PC-3 (cell line): Measurements from ENCODE around the gene SUGP1. TPM values are rescaled to one million over a fixed set of nuclear protein-coding genes. Genes with fewer than 3 reads are reported as not detected.

Experiments
- ATAC-seq: fragments of 200-7000 bp; cut with Tn5 transposase; 2 replicates; pipeline ENCODE4 v1.9.1; 2020; ENCODE audit warnings: mild to moderate bottlenecking, moderate library complexity
- Bru-seq: library from RNA; stranded (reverse); fragments of 400-500 nt; gene quantifications from one replicate; lab custom pipeline; 2021; lab: Mats Ljungman, UMichigan
- BruChase-seq, 2 experiments: library from RNA; stranded (reverse); fragments of 400-500 nt; gene quantifications; one replicate each; lab custom pipeline; 2021; lab: Mats Ljungman, UMichigan
- BruUV-seq: library from RNA; stranded (reverse); fragments of 400-500 nt; replicated peaks from 2 replicates; lab custom pipeline; 2021; lab: Mats Ljungman, UMichigan
- CTCF ChIA-PET: fragments of 300-600 bp; sonication (Branson Sonifier 250); formaldehyde crosslinking; loops from one replicate; lab custom pipeline; 2022; ENCODE audit warnings: antibody characterized with exemption; lab: Charles Lee
- POLR2A ChIA-PET: fragments of 300-600 bp; sonication (Branson Sonifier 250); formaldehyde crosslinking; loops from one replicate; lab custom pipeline; 2022; ENCODE audit warnings: antibody characterized with exemption; ENCODE audit not compliant: unreplicated experiment; lab: Charles Lee
- DNase-seq: peaks from one replicate; pipeline ENCODE4 v3.0.0-alpha.2; 2015
- H2AFZ ChIP-seq: fragments of 300-600 bp; sonication (generic); 2 replicates; pipeline ENCODE4 v1.6.0; 2016; ENCODE audit warnings: antibody characterized with exemption, low read length
- H3F3A ChIP-seq: fragments of 300-600 bp; sonication (generic); one replicate; pipeline ENCODE4 v1.6.0; 2017; ENCODE audit warnings: antibody characterized with exemption, low read length, control low read depth, mild to moderate bottlenecking; ENCODE audit not compliant: unreplicated experiment
- H3K27ac ChIP-seq: fragments of 300-600 bp; sonication (generic); 2 replicates; pipeline ENCODE4 v1.5.1; 2016; ENCODE audit warnings: mild to moderate bottlenecking, low read length
- H3K27me3 ChIP-seq: fragments of 300-600 bp; sonication (generic); 2 replicates; pipeline ENCODE4 v1.6.1; 2016; ENCODE audit warnings: low read length, mixed read lengths
- H3K36me3 ChIP-seq: fragments of 300-600 bp; sonication (generic); 2 replicates; pipeline ENCODE4 v1.6.1; 2016; ENCODE audit warnings: low read depth, mixed run types, low read length, mixed read lengths
- H3K4me1 ChIP-seq: fragments of 300-600 bp; sonication (generic); 2 replicates; pipeline ENCODE4 v1.5.1; 2016; ENCODE audit warnings: low read length; ENCODE audit not compliant: insufficient read depth
- H3K4me2 ChIP-seq: fragments of 300-600 bp; sonication (generic); 2 replicates; pipeline ENCODE4 v1.6.0; 2016; ENCODE audit warnings: low read length
- H3K4me3 ChIP-seq: fragments of 300-600 bp; sonication (generic); 2 replicates; pipeline ENCODE4 v1.5.1; 2016; ENCODE audit warnings: mild to moderate bottlenecking, low read length, mixed read lengths
- H3K79me2 ChIP-seq: fragments of 300-600 bp; sonication (generic); 2 replicates; pipeline ENCODE4 v1.6.1; 2017; ENCODE audit warnings: low read length, mixed read lengths
- H3K9ac ChIP-seq: fragments of 300-600 bp; sonication (generic); 2 replicates; pipeline ENCODE4 v1.6.0; 2016; ENCODE audit warnings: mild to moderate bottlenecking, low read length
- H3K9me2 ChIP-seq: fragments of 300-600 bp; sonication (generic); replicated peaks from 2 replicates; pipeline ENCODE4 v1.6.1; 2016; ENCODE audit warnings: mixed run types, low read length, mixed read lengths
- H3K9me3 ChIP-seq: fragments of 300-600 bp; sonication (generic); 2 replicates; pipeline ENCODE4 v1.6.1; 2016; ENCODE audit warnings: low read length, mixed read lengths
- H4K20me1 ChIP-seq: fragments of 300-600 bp; sonication (generic); 2 replicates; pipeline ENCODE4 v1.6.1; 2016; ENCODE audit warnings: low read length, mixed read lengths
- EZH2 ChIP-seq: fragments of 300-600 bp; sonication (generic); IDR thresholded peaks from one replicate; pipeline ENCODE4 v1.6.1; 2017; ENCODE audit warnings: antibody characterized with exemption, mild to moderate bottlenecking, low read length; ENCODE audit not compliant: unreplicated experiment
- EZH2phosphoT487 ChIP-seq: fragments of 300-600 bp; sonication (generic); IDR thresholded peaks from 2 replicates; pipeline ENCODE4 v1.6.1; 2018; ENCODE audit warnings: mild to moderate bottlenecking, antibody characterized with exemption, low read length, borderline replicate concordance
- intact Hi-C: fragments of 100-400 bp; cut with micrococcal nuclease; formaldehyde crosslinking; loops from 2 replicates; pipeline ENCODE4 v1.9.0; 2023
- long read RNA-seq: library from polyadenylated mRNA; unstranded; transcript quantifications from one replicate; pipeline ENCODE4 v2.0.0, GENCODE V29; 2021; ENCODE audit not compliant: unreplicated experiment
- total RNA-seq: library from RNA; depleted of rRNA; stranded (reverse); fragments of >200 nt; gene quantifications from 2 replicates; pipeline ENCODE4 v1.2.3, GENCODE V29; 2014; rRNA removed
- TF ChIP-seq, protein P1 (sequence below): fragments of 300-600 bp; sonication (generic); conservative IDR thresholded peaks from 2 replicates; pipeline ENCODE4 v1.5.1; 2017; ENCODE audit warnings: antibody characterized with exemption, low read depth, mild to moderate bottlenecking, low read length

SUGP1 gene, protein sequence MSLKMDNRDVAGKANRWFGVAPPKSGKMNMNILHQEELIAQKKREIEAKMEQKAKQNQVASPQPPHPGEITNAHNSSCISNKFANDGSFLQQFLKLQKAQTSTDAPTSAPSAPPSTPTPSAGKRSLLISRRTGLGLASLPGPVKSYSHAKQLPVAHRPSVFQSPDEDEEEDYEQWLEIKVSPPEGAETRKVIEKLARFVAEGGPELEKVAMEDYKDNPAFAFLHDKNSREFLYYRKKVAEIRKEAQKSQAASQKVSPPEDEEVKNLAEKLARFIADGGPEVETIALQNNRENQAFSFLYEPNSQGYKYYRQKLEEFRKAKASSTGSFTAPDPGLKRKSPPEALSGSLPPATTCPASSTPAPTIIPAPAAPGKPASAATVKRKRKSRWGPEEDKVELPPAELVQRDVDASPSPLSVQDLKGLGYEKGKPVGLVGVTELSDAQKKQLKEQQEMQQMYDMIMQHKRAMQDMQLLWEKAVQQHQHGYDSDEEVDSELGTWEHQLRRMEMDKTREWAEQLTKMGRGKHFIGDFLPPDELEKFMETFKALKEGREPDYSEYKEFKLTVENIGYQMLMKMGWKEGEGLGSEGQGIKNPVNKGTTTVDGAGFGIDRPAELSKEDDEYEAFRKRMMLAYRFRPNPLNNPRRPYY
- total RNA-seq (42.1 and 44.0 TPM in 2 replicates), Bru-seq, nascent RNA (percentile 65 among the genes with signal in this experiment), BruChase-seq, experiment 1, labeled RNA remaining after a 6-hour chase (percentile 69 among the genes with signal in this experiment), BruChase-seq, experiment 2, labeled RNA remaining after a 2-hour chase (percentile 68 among the genes with signal in this experiment)
- long read RNA-seq, transcript SUGP1-201 (14 exons, 2,423 nt): major isoform, 15 of 60 reads
- long read RNA-seq, transcript SUGP1-212 (8 exons, 1,377 nt): minor isoform, 5 of 60 reads
- long read RNA-seq, partial matches to known transcripts: 27 of 60 reads
- long read RNA-seq, other reads (novel, unspliced or antisense): 12 of 60 reads

GRCh38 chr19:19320361-19321140, at the start of gene SUGP1, which contains the start of gene MAU2:
TSS of gene SUGP1 (minus strand) at chr19:19320509. CDS start at chr19:19320496, 13 bp downstream.
TSS of gene MAU2 (plus strand) at chr19:19320829. CDS start at chr19:19320860, 31 bp downstream.
- TF ChIP-seq EZH2: no peak
- TF ChIP-seq EZH2phosphoT487: no peak
- TF ChIP-seq, protein P1, sequence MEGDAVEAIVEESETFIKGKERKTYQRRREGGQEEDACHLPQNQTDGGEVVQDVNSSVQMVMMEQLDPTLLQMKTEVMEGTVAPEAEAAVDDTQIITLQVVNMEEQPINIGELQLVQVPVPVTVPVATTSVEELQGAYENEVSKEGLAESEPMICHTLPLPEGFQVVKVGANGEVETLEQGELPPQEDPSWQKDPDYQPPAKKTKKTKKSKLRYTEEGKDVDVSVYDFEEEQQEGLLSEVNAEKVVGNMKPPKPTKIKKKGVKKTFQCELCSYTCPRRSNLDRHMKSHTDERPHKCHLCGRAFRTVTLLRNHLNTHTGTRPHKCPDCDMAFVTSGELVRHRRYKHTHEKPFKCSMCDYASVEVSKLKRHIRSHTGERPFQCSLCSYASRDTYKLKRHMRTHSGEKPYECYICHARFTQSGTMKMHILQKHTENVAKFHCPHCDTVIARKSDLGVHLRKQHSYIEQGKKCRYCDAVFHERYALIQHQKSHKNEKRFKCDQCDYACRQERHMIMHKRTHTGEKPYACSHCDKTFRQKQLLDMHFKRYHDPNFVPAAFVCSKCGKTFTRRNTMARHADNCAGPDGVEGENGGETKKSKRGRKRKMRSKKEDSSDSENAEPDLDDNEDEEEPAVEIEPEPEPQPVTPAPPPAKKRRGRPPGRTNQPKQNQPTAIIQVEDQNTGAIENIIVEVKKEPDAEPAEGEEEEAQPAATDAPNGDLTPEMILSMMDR: no peak
- no peaks in the 10 kb centered on the region for H3F3A ChIP-seq
- H3K27me3 ChIP-seq: no peaks in the 10 kb centered on the region
- DNase-seq (peak; percentile 93), ATAC-seq (peak; percentile 92)
- H3K4me1 ChIP-seq: peaks cover 14% of the 10 kb centered on the region
- peaks cover 85% of the 10 kb centered on the region for H3K79me2 ChIP-seq
- H4K20me1 ChIP-seq: no peaks in the 10 kb centered on the region
- peaks cover 7% of the 10 kb centered on the region for H3K36me3 ChIP-seq
- BruUV-seq: no TSS peak
- H3K9me2 ChIP-seq: no peaks in the 10 kb centered on the region
- H2AFZ ChIP-seq: peak within 1 kb of the TSS; percentile 95
- peak within 1 kb of the TSS; percentile 71 for H3K27ac ChIP-seq
- H3K4me3 ChIP-seq: peak within 1 kb of the TSS; percentile 96
- intact Hi-C loops: no loop called here
- CTCF ChIA-PET: no interaction called here
- POLR2A ChIA-PET: no interaction called here
- H3K4me2 ChIP-seq: peak within 1 kb of the TSS; percentile 91
- H3K9ac ChIP-seq: peak within 1 kb of the TSS; percentile 98
- no peaks in the 10 kb centered on the region for H3K9me3 ChIP-seq

DNA sequence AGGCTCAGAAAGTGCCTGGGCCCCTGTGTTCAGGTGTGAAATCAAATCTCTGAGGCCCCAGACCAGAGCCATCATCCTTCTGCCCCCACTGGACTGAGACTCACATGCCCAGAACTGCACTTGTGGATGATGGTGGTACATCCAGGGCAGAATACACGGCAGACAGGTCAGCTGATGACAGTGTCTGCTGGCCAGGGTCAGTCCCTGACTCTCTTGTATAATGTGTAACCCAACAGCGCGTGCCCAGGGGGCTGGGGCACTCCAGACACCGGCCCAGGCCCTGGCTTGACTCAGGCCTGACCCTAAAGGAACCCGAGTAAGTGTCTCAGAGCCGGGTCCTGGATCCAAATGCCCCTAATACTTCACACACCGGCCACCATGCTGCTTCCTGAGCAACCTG, 47.8 kb upstream of the SUGP1 start:
- ChIA-PET CTCF (no interaction called here), POLR2A (no interaction called here)
- Histone ChIP-seq H3K4me2 (no peak overlapping the region), H3K27ac (no peak overlapping the region), H3K4me1 (peaks cover 25% of the 10 kb centered on the region), H3K79me2 (no peaks in the 10 kb centered on the region), H3K27me3 (no peaks in the 10 kb centered on the region), H2AFZ (no peak overlapping the region), H3K36me3 (no peaks in the 10 kb centered on the region), H3K9ac (no peak overlapping the region), H4K20me1 (no peaks in the 10 kb centered on the region), H3K4me3 (no peak overlapping the region), H3F3A (peaks cover 5% of the 10 kb centered on the region), H3K9me2 (no peaks in the 10 kb centered on the region), H3K9me3 (no peaks in the 10 kb centered on the region)
- BruUV-seq: no TSS peak
- no peak for DNase-seq
- intact Hi-C loops: no loop called here
- TF ChIP-seq EZH2phosphoT487: no peak
- TF ChIP-seq EZH2: no peak
- TF ChIP-seq, protein P1: no peak
- ATAC-seq: no peak
